T-cell (primary cell): Measurements from ENCODE around the gene PRKAR1B. TPM values are rescaled to one million over a fixed set of nuclear protein-coding genes. Genes with fewer than 3 reads are reported as not detected.
A peak's percentile ranks its signal among the peaks of the same experiment; 100 is the strongest.

Source experiments
- ATAC-seq, 4 experiments: fragments of 200-7000 bp in 3 of 4; fragments of 150-1000 bp in 1 of 4; cut with Tn5 transposase; replicated peaks in 1 of 4; 1 replicate in 3 of 4; 2 replicates in 1 of 4; pipeline ENCODE4 v1.10.0; 2021; ENCODE audit warnings: moderate library complexity in 3 of 4, mild to moderate bottlenecking in 2 of 4, moderate number of reproducible peaks in 1 of 4
- CTCF ChIA-PET, 2 donors: fragments of 300-600 bp; sonication (Branson Sonifier 250); formaldehyde crosslinking; loops; one replicate each; lab custom pipeline; 2022; ENCODE audit warnings: antibody characterized with exemption in 2 of 2; lab: Charles Lee
- POLR2A ChIA-PET, 2 donors: fragments of 300-600 bp; sonication (Branson Sonifier 250); formaldehyde crosslinking; loops; one replicate each; lab custom pipeline; 2022; ENCODE audit warnings: antibody characterized with exemption in 2 of 2; lab: Charles Lee
- DNase-seq, 35 experiments: peaks; one replicate each; pipeline versions ENCODE4 v3.0.0 to v3.0.0-alpha.2; 2013 to 2023
- H3K27ac ChIP-seq: one replicate; pipeline ENCODE4 v1.5.1; 2013; ENCODE audit warnings: low read length
- H3K27me3 ChIP-seq, 2 experiments: replicated peaks in 1 of 2; 1 replicate in 1 of 2; 2 replicates in 1 of 2; pipeline versions ENCODE4 v1.6.1 to v1.7.0; 2013; ENCODE audit warnings: low read length in 1 of 2, mixed read lengths in 1 of 2; ENCODE audit not compliant: control insufficient read depth in 2 of 2, insufficient read depth in 2 of 2; ENCODE audit errors: extremely low read depth in 1 of 2
- H3K36me3 ChIP-seq, 2 donors: 1 replicate in 1 of 2; 2 replicates in 1 of 2; pipeline versions ENCODE4 v1.6.1 to v1.7.0; 2013; ENCODE audit warnings: low read length in 1 of 2; ENCODE audit not compliant: control insufficient read depth in 2 of 2, insufficient read depth in 1 of 2; ENCODE audit errors: extremely low read depth in 1 of 2
- H3K4me1 ChIP-seq, 2 experiments: 1 replicate in 1 of 2; 2 replicates in 1 of 2; pipeline versions ENCODE4 v1.6.1 to v1.7.0; 2013; ENCODE audit warnings: low read length in 2 of 2, mixed read lengths in 1 of 2; ENCODE audit not compliant: insufficient read depth in 2 of 2, control insufficient read depth in 1 of 2; ENCODE audit errors: extremely low read depth in 1 of 2
- H3K4me3 ChIP-seq, 2 donors: 1 replicate in 1 of 2; 2 replicates in 1 of 2; pipeline versions ENCODE4 v1.5.1 to v1.7.0; 2013; ENCODE audit warnings: mild to moderate bottlenecking in 2 of 2, low read length in 1 of 2, moderate library complexity in 1 of 2; ENCODE audit not compliant: control insufficient read depth in 1 of 2; ENCODE audit errors: extremely low read depth in 1 of 2
- H3K9me3 ChIP-seq: 2 replicates; pipeline ENCODE4 v1.7.0; 2013
- H3K27ac Mint-ChIP-seq, 2 donors: one replicate each; pipeline ENCODE4 v1.8.0; 2020 to 2021; ENCODE audit warnings: mild to moderate bottlenecking in 2 of 2, mixed read lengths in 2 of 2
- H3K27me3 Mint-ChIP-seq, 2 donors: one replicate each; pipeline ENCODE4 v1.8.0; 2021 to 2022; ENCODE audit warnings: mixed read lengths in 2 of 2
- H3K36me3 Mint-ChIP-seq: one replicate; pipeline ENCODE4 v1.8.0; 2021; ENCODE audit warnings: mixed read lengths
- H3K4me1 Mint-ChIP-seq, 3 donors: one replicate each; pipeline ENCODE4 v1.8.0; 2020 to 2022; ENCODE audit warnings: mixed read lengths in 3 of 3, mild to moderate bottlenecking in 1 of 3
- H3K4me3 Mint-ChIP-seq, 3 donors: one replicate each; pipeline ENCODE4 v1.8.0; 2020 to 2022; ENCODE audit warnings: mild to moderate bottlenecking in 3 of 3, mixed read lengths in 3 of 3, moderate library complexity in 3 of 3
- H3K9me3 Mint-ChIP-seq, 3 donors: one replicate each; pipeline ENCODE4 v1.8.0; 2020 to 2022; ENCODE audit warnings: mixed read lengths in 3 of 3
- WGBS: methylation state at CpG from one replicate; pipeline ENCODE4 v1.1.5; 2013; ENCODE audit warnings: missing lambda C conversion rate; ENCODE audit not compliant: insufficient coverage; 5-methylcytosine and 5-hydroxymethylcytosine counted together
- total RNA-seq, 35 experiments: library from RNA in 6 of 35; stranded (reverse) in 6 of 35; fragments of 120-200 nt in 1 of 35; gene quantifications; one replicate each; pipeline versions ENCODE4 v1.2.1 to v1.2.4 and lab custom pipeline; 2013 to 2026

PRKAR1B gene
- total RNA-seq, 5 donors from 2014 or later (not counting 1 experiment from before 2014, with no cell fraction given): 20.7 to 35.4 (median 24.4) TPM

DNA sequence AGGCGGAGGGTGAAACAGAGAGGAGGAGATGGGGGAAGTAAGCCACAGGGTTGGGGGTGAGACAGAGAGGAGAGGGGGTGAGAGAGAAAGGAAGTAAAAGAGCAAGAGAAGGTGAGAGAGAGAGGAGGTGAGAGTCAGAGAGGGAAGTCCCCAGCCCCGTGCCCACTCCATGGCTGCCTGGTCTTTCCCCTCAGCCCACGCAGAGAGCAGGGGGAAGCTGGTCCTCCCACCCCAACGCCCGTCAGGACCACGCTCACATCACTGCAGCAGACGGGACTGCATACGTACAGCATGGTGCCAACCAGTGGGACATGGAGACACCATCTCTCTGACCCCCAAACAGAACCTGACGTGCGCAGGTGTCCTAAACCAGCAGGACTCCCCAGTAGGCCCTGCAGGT, 195.3 kb downstream of the PRKAR1B start:
- Histone ChIP-seq H3K27ac (no peak overlapping the region), H3K4me3 (no peak overlapping the region), H3K27me3 (peaks cover 0 to 30% of the 10 kb centered on the region in 2 experiments), H3K36me3 (no peaks in the 10 kb centered on the region), H3K9me3 (no peaks in the 10 kb centered on the region), H3K4me1 (peaks cover 0 to 3% of the 10 kb centered on the region in 2 experiments)
- Mint-ChIP-seq H3K4me3 (no peak overlapping the region), H3K27ac (no peak overlapping the region), H3K4me1 (no peaks in the 10 kb centered on the region), H3K9me3 (no peaks in the 10 kb centered on the region), H3K36me3 (no peaks in the 10 kb centered on the region), H3K27me3 (peaks cover 3 to 8% of the 10 kb centered on the region in 2 donors)
- peak in 1 of 4 experiments; percentile 14 for ATAC-seq
- 28% methylated on average over 9 of the region's 10 CpGs for WGBS
- no peak for DNase-seq
- ChIA-PET CTCF (no interaction called here), POLR2A (no interaction called here)

DNA sequence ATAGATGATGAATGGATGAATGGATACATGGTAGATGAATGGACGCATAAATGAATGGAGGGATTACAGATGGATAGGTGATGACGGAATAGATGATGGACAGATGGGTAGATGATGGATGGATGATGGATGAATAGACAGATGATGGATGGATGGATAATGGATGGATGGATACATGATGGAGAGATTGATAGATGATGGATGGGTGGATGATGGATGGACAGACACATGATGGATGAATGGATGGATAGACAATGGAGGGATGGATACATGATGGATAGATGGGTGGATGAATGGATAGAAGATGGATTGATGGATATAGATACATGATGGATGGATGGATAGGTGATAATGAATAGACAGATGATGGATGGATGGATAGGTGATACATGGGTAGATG, 198.6 kb downstream of the PRKAR1B start:
- CTCF ChIA-PET: no interaction called here

DNA sequence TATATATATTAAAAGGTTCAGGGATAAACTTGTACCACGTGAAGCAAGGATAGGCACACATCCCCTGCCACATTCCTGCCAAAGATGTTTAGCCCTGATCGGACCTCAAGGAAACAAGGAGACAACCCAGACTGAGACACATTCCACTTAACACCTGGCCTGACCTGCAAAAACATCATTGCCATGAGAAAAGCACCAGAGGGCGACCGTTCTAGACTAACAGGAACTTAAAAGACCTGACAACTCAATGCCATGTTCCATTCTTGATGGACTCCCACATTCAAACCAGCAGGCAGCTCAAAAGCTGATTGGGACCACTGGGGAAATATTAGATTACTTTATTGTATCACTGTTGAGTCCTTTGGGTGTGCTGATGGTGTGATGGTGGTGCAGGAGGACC, 199.4 kb downstream of the PRKAR1B start:
- ChIA-PET POLR2A (no interaction called here), CTCF (no interaction called here)
- peaks cover 3 to 25% of the 10 kb centered on the region in 2 donors for H3K27me3 Mint-ChIP-seq
- 100% methylated on average over 2 of the region's 4 CpGs for WGBS
- ATAC-seq (no peak), DNase-seq (no peak)
- peaks cover 0 to 60% of the 10 kb centered on the region in 2 experiments for H3K27me3 ChIP-seq
- no peak overlapping the region for H3K4me3 ChIP-seq
- H3K27ac ChIP-seq: no peak overlapping the region
- no peaks in the 10 kb centered on the region for H3K36me3 ChIP-seq
- H3K27ac Mint-ChIP-seq: no peak overlapping the region
- H3K4me1 Mint-ChIP-seq: peaks cover 0 to 2% (median 0%) of the 10 kb centered on the region in 3 donors
- no peak overlapping the region for H3K4me3 Mint-ChIP-seq
- no peaks in the 10 kb centered on the region for H3K9me3 Mint-ChIP-seq
- H3K4me1 ChIP-seq: peaks cover 0 to 9% of the 10 kb centered on the region in 2 experiments
- H3K36me3 Mint-ChIP-seq: no peaks in the 10 kb centered on the region
- no peaks in the 10 kb centered on the region for H3K9me3 ChIP-seq

More for the DNA sequence above, 198.6 kb downstream of the PRKAR1B start:
- ATAC-seq (no peak), DNase-seq (no peak)
- Mint-ChIP-seq H3K27me3 (peaks cover 0 to 21% of the 10 kb centered on the region in 2 donors), H3K36me3 (no peaks in the 10 kb centered on the region), H3K9me3 (no peaks in the 10 kb centered on the region), H3K4me1 (no peaks in the 10 kb centered on the region), H3K27ac (no peak overlapping the region), H3K4me3 (no peak overlapping the region)
- Histone ChIP-seq H3K27me3 (peaks cover 0 to 60% of the 10 kb centered on the region in 2 experiments), H3K4me1 (peaks cover 0 to 3% of the 10 kb centered on the region in 2 experiments), H3K4me3 (no peak overlapping the region), H3K9me3 (no peaks in the 10 kb centered on the region), H3K36me3 (no peaks in the 10 kb centered on the region), H3K27ac (no peak overlapping the region)
- POLR2A ChIA-PET: no interaction called here
- 94% methylated on average over 2 of the region's 2 CpGs for WGBS

DNA sequence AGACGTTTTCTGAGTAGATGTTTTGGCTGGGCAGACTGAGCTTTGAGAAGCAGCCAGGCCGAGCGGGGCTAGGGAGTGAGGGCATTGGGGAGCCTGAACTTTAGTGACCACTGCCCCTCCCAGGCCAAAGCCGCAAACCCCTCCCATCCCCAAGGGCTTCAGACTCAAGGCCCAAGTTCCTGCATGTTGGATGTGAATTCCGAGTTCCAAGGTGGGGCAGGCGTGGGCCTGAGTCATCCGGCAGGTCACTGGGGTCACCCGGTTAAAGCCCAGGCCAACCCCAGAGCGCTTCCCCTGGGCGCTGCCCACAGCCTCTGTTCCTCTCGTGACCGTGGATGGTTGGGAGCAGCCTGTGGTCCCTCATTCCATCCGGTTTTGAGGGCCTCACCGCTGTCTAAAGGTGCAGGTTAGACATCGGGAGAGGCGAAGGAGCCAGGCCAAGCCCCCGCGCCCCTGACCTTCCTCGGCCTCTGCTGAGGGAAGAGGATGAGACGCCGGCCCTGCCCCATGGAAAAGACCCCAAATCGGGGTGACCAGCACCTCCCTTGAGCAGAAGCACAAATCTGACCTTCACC, 200.5 kb downstream of the PRKAR1B start:
- no peak for ATAC-seq
- H3K4me3 ChIP-seq: no peak overlapping the region
- DNase-seq: no peak
- H3K4me1 ChIP-seq: peaks cover 6 to 17% of the 10 kb centered on the region in 2 experiments
- POLR2A ChIA-PET: no interaction called here
- peaks cover 0 to 62% of the 10 kb centered on the region in 2 experiments for H3K27me3 ChIP-seq
- CTCF ChIA-PET: no interaction called here
- no peaks in the 10 kb centered on the region for H3K9me3 Mint-ChIP-seq
- H3K4me3 Mint-ChIP-seq: no peak overlapping the region
- H3K36me3 ChIP-seq: no peaks in the 10 kb centered on the region
- H3K27me3 Mint-ChIP-seq: peaks cover 3 to 26% of the 10 kb centered on the region in 2 donors
- 91% methylated on average over 15 of the region's 22 CpGs for WGBS
- H3K4me1 Mint-ChIP-seq: peaks cover 0 to 4% (median 0%) of the 10 kb centered on the region in 3 donors
- no peaks in the 10 kb centered on the region for H3K36me3 Mint-ChIP-seq
- H3K9me3 ChIP-seq: no peaks in the 10 kb centered on the region
- H3K27ac ChIP-seq: no peak overlapping the region
- H3K27ac Mint-ChIP-seq: no peak overlapping the region

DNA sequence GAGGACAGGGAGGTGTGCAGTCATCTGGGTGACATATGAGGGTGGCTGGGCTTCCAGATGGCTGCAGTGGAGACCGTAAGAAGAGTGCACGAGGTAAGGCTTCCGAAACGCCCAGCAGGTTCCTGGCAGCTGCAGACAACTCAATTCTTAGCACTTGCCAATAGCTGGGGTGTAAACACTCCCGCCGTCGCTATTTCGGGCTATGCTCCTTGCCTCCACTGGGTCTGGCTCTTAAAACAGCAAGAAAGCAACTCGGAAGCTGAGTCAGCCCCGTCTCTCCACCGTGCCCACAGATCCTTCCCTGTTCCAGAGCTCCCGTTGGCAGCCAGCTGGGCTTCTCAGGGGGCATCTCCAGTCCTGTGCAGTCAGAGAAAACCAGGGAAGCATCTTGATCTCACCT, 201.3 kb downstream of the PRKAR1B start:
- Histone ChIP-seq H3K4me3 (no peak overlapping the region), H3K27ac (no peak overlapping the region)
- H3K4me3 Mint-ChIP-seq: no peak overlapping the region

DNA sequence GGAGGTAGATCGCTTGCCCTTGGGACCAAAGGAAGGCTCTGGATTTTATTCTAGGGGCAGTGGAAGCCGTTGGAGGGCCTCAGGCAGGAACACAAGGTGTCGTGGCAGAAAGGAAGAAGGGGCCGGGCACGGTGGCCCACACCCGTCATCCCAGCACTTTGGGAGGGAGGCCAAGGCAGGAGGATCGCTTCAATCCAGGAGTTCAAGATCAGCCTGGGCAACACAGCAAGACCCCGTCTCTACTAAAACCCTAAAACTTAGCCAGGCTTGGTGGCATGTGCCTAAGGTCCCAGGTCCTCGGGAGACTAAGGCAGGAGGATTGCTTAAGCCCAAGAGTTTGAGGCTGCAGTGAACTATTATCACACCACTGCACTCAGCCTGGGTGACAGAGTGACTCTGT, 202.3 kb downstream of the PRKAR1B start:
- Mint-ChIP-seq H3K4me1 (peaks cover 0 to 9% (median 0%) of the 10 kb centered on the region in 3 donors), H3K27ac (no peak overlapping the region), H3K36me3 (no peaks in the 10 kb centered on the region), H3K4me3 (no peak overlapping the region), H3K9me3 (no peaks in the 10 kb centered on the region), H3K27me3 (peaks cover 3 to 27% of the 10 kb centered on the region in 2 donors)
- DNase-seq (no peak), ATAC-seq (no peak)
- WGBS: 72% methylated on average over 3 of the region's 9 CpGs
- no peaks in the 10 kb centered on the region for H3K36me3 ChIP-seq
- no peaks in the 10 kb centered on the region for H3K9me3 ChIP-seq
- H3K4me3 ChIP-seq: no peak overlapping the region
- H3K27me3 ChIP-seq: peaks cover 0 to 66% of the 10 kb centered on the region in 2 experiments
- no peak overlapping the region for H3K27ac ChIP-seq
- ChIA-PET CTCF (no interaction called here), POLR2A (no interaction called here)
- H3K4me1 ChIP-seq: peaks cover 12 to 32% of the 10 kb centered on the region in 2 experiments

More for the DNA sequence above, 201.3 kb downstream of the PRKAR1B start:
- Mint-ChIP-seq H3K27ac (no peak overlapping the region), H3K4me1 (peaks cover 0 to 9% (median 0%) of the 10 kb centered on the region in 3 donors), H3K36me3 (no peaks in the 10 kb centered on the region), H3K9me3 (no peaks in the 10 kb centered on the region), H3K27me3 (peaks cover 3 to 30% of the 10 kb centered on the region in 2 donors)
- DNase-seq: no peak
- Histone ChIP-seq H3K27me3 (peaks cover 0 to 68% of the 10 kb centered on the region in 2 experiments), H3K4me1 (peaks cover 9 to 25% of the 10 kb centered on the region in 2 experiments), H3K9me3 (no peaks in the 10 kb centered on the region), H3K36me3 (no peaks in the 10 kb centered on the region)
- CTCF ChIA-PET: no interaction called here
- ATAC-seq: no peak
- POLR2A ChIA-PET: no interaction called here
- 85% methylated on average over 11 of the region's 12 CpGs for WGBS
